Measurements from ENCODE around the gene CCNQ. TPM values are rescaled to one million over a fixed set of nuclear protein-coding genes. Genes with fewer than 3 reads are reported as not detected.

CCNQ gene
- total RNA-seq (2014; rRNA removed; shearing (Covaris generic)), result 20.6 and 29.7 TPM in 2 replicates
- 12.0 and 13.9 TPM in 2 replicates for total RNA-seq (2022)
- Bru-seq, nascent RNA, result percentile 47 among the genes with signal in this experiment
- BruChase-seq, experiment 1, labeled RNA remaining after a 6-hour chase, result percentile 47 among the genes with signal in this experiment
- percentile 50 among the genes with signal in this experiment for BruChase-seq, experiment 2, labeled RNA remaining after a 2-hour chase
- long read RNA-seq, transcript CCNQ-204 (5 exons, 1,306 nt), result major isoform, 23 of 36 reads
- long read RNA-seq, transcript CCNQ-202 (5 exons, 1,164 nt), result minor isoform, 5 of 36 reads
- long read RNA-seq, partial matches to known transcripts, result 0 of 36 reads
- long read RNA-seq, other reads (novel, unspliced or antisense), result 7 of 36 reads

- Histone ChIP-seq H3K27ac (ENCODE audit: low read depth, low read length, poor library complexity, severe bottlenecking) (peak within 1 kb of the TSS; percentile 25), H2AFZ (ENCODE audit: low read length) (peak within 1 kb of the TSS; percentile 85), H3K4me1 (ENCODE audit: insufficient read depth, low read length, poor library complexity, severe bottlenecking) (peaks cover 22% of the 10 kb centered on the region), H3K4me2 (ENCODE audit: low read length) (peak within 1 kb of the TSS; percentile 86), H3K9me2 (ENCODE audit: insufficient read depth, low read length) (no peaks in the 10 kb centered on the region), H3K79me2 (ENCODE audit: insufficient read depth, low read depth, low read length) (peaks cover 10% of the 10 kb centered on the region; the same call in 1 of the 2 replicates), H3K9me3 (ENCODE audit: low read length) (no peaks in the 10 kb centered on the region), H3K36me3 (ENCODE audit: insufficient read depth, low read length) (peaks cover under 1% of the 10 kb centered on the region; the same call in 1 of the 2 replicates), H3K4me3 (ENCODE audit: low read depth, low read length, poor library complexity, severe bottlenecking) (peak within 1 kb of the TSS; percentile 89), H4K20me1 (ENCODE audit: insufficient read depth, low read length) (no peaks in the 10 kb centered on the region)
- TF ChIP-seq CTCF (conservative IDR thresholded peaks at IDR 0.05; ENCODE audit: low read length), result no peak
- no peak for TF ChIP-seq EZH2phosphoT487 (IDR thresholded peaks at IDR 0.05; ENCODE audit: borderline replicate concordance, low read depth, low read length)
- intact Hi-C loops (cut with micrococcal nuclease; ENCODE audit: unreplicated experiment), result no loop called here
- ChIA-PET CTCF (ENCODE audit: unreplicated experiment) (no interaction called here), POLR2A (no interaction called here)
- DNase-seq (ENCODE audit: low spot score), result peak; percentile 40
- no TSS peak for BruUV-seq (replicated peaks)
Measured at GRCh38 chrX:153598541-153599191, at the start of gene CCNQ. Gene CCNQ (minus strand): TSS chrX:153599139. CDS start chrX:153599073, 66 bp downstream.

DNA sequence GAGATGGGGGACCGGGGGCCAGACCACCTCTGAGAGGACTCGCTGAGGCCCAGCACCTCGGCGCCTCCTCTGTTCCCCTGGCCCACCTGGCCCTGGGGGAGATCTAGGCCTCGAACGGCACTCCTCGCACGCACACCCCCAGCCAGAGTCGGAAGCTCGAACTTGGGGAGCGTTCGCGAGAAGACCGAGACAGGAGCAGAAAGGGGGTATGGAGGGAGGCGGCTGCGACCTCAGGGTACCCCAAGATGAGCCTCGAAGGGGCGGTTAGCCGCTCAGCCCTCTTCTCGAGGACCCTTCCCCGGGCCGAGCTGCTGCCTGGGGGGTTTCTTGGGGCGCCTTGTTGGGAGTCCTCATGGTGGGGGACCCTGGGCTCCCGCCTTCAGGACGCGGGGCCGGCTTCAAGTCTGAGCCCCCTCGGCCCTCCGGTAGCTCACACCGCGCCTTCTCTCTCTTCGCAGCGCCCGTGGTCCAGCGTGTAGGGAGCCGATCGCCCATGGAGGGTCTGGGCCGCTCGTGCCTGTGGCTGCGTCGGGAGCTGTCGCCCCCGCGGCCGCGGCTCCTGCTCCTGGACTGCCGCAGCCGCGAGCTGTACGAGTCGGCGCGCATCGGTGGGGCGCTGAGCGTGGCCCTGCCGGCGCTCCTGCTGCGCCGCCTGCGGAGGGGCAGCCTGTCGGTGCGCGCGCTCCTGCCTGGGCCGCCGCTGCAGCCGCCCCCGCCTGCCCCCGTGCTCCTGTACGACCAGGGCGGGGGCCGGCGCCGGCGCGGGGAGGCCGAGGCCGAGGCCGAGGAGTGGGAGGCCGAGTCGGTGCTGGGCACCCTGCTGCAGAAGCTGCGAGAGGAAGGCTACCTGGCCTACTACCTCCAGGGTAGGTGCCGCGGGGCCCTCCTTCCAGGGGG is 48.8 kb upstream of the CCNQ start:
- no peaks in the 10 kb centered on the region for H3K79me2 ChIP-seq (ENCODE audit: insufficient read depth, low read depth, low read length)
- no peaks in the 10 kb centered on the region for H3K9me2 ChIP-seq (ENCODE audit: insufficient read depth, low read length)
- H2AFZ ChIP-seq (ENCODE audit: low read length), result no peak overlapping the region
- DNase-seq (ENCODE audit: low spot score), result no peak
- no peaks in the 10 kb centered on the region for H4K20me1 ChIP-seq (ENCODE audit: insufficient read depth, low read length)
- BruUV-seq (replicated peaks), result no TSS peak
- no peaks in the 10 kb centered on the region for H3K36me3 ChIP-seq (ENCODE audit: insufficient read depth, low read length)
- no peak overlapping the region for H3K4me2 ChIP-seq (ENCODE audit: low read length)
- ChIA-PET POLR2A (no interaction called here), CTCF (ENCODE audit: unreplicated experiment) (no interaction called here)
- H3K27ac ChIP-seq (ENCODE audit: low read depth, low read length, poor library complexity, severe bottlenecking), result no peak overlapping the region
- TF ChIP-seq EZH2phosphoT487 (IDR thresholded peaks at IDR 0.05; ENCODE audit: borderline replicate concordance, low read depth, low read length) (no peak), CTCF (conservative IDR thresholded peaks at IDR 0.05; ENCODE audit: low read length) (no peak)
- intact Hi-C loops (cut with micrococcal nuclease; ENCODE audit: unreplicated experiment), result no loop called here
- no peaks in the 10 kb centered on the region for H3K9me3 ChIP-seq (ENCODE audit: low read length)
- H3K4me3 ChIP-seq (ENCODE audit: low read depth, low read length, poor library complexity, severe bottlenecking), result no peak overlapping the region
- H3K4me1 ChIP-seq (ENCODE audit: insufficient read depth, low read length, poor library complexity, severe bottlenecking), result no peaks in the 10 kb centered on the region

Data from OCI-LY7 (cell line).